Hematopoietic multipotent progenitor cell treated with erythropoietin and hydrocortisone succinate and interleukin-3 and kit ligand, for 6 days (in vitro differentiated cells): ENCODE measurements around the gene ZNF273.
A peak's percentile ranks its signal among the peaks of the same experiment; 100 is the strongest.
"Not testable (repeated sequence)": the region's sequence is repeated elsewhere in the genome, so short reads cannot be mapped to it uniquely, and the experiment has no call there.

Experiments used
- DNase-seq: peaks from one replicate; pipeline ENCODE4 v3.0.0-alpha.2; 2015

Gene ZNF273

GRCh38 chr7:64902806-64903721 lies at the start of gene ZNF273:
TSS of gene ZNF273 (plus strand) at chr7:64903273. CDS start at chr7:64903318, 45 bp downstream.
- DNase-seq: peak; percentile 98

- no peak for DNase-seq
Measured at GRCh38 chr7:64853679-64854078, 49.4 kb upstream of the ZNF273 start.

- no peak for DNase-seq
Measured at GRCh38 chr7:64854969-64855368, 48.1 kb upstream of the ZNF273 start.

- no peak for DNase-seq
Measured at GRCh38 chr7:64863021-64863420, 40.1 kb upstream of the ZNF273 start.

DNA sequence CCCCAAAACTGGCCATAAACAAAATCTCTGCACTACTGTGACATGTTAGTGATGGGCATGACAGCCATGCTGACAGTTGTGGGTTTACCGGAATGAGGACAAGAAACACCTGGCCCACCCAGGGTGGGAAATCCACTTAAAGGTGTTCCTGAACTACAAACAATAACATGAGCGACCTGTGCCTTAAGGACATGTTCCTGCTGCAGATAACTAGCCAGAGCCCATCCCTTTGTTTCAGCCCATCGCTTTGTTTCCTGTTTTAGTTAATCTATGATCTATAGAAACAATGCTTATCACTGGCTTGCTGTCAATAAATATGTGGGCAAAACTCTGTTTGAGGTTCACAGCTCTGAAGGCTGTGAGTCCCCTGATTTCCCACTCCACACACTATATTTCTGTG lies 39.5 kb upstream of the ZNF273 start:
- DNase-seq: not testable (repeated sequence)

DNA sequence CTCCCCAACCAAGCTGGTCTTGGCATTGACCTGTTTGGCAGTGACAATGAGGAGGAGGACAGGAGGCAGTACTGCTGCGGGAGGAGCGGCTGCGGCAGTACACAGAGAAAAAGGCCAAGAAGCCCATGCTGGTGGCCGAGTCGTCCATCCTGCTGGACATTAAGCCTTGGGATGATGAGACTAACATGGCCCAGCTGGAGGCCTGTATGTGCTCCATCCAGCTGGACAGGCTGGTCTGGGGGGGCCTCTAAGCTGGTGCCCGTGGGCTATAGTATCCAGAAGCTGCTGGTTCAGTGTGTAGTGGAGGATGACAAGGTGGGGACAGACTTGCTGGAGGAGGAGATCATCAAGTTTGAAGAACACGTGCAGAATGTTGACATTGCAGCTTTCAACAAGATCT lies 39.1 kb upstream of the ZNF273 start:
- no peak for DNase-seq

GRCh38 chr7:64867863-64868440 lies 35.1 kb upstream of the ZNF273 start:
- DNase-seq: no peak

GRCh38 chr7:64868499-64868898 lies 34.6 kb upstream of the ZNF273 start:
- no peak for DNase-seq

DNA sequence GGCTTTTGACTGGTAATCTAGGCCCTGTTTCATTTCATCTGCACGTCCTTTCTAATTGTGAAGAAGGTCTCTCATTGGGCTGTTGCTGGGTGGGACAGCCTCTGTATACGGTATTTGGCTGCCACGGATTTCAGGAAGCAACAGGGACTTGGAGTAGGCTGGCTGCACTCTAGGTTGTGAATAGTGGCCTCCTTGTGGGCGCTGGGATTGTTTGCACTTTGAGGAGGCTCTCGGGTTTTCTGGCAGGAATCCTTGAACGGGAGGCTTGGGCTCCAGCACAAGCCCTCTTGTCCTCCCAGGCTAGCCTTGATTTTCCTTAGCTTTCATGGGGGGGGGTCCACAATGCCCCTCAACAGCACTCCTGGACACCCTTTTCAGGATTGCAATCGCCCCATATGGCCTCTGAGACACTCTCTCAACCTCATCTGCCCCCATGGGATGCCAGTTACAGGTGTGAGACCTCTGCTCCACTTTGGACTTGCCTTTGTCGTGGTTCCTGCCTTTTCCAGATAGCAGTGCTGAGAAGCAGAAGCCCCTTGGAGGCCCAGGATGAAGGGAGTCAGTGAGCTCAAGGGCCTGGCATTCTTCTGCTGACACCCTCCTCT lies 33.9 kb upstream of the ZNF273 start:
- DNase-seq: no peak

DNA sequence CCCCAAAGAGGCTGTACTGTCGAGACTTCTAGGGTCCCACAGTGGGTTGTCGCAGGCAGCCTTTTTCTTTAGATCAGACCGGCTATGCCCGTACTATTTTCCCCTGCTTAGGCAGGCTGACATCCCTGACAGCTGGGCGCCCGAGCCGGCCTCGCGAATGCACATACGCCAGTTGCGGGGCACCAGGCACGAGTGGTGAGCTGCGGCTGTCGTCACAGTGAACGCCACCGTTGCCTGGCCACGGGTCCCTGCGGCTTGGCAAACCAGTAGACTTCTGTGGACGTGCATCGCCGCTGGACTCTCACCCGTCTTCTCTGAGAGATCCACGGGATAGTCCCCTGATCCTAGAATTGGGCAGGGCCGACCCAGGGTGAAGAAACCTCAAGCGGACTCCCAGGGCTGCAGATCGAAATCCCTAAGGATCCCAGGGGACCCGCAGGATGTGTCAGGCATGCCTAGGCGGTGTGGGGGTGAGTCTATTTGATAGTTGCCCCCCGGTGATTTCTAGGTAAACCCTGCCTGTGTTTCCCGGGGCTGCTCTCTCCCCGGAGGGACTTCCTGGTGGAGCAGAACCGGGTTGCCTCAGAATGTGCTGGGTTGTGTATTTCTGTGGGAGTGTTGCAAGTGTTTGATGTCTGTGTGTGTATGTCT lies 33.0 kb upstream of the ZNF273 start:
- no peak for DNase-seq

DNA sequence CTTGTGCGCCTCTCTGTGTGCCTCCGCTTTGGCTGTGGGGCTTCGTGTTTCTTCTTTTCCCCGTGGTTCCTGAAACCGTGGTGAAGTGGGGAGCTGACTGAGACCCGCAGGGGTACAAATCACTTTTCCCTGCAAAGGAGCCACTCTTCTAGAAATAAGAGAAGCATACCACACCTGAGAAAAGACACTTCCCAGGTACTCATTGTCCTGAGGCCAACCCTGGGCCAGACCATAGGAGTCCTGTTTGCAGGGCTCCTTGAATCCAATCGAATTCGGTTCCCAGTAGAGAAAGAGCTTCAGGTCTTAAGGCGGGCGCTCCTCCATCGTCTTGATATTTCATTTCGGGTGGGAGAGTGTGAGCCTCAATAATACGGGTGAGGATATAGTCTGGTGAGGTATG lies 32.4 kb upstream of the ZNF273 start:
- DNase-seq: no peak

GRCh38 chr7:64871761-64872160 lies 31.3 kb upstream of the ZNF273 start:
- DNase-seq: no peak

- no peak for DNase-seq
Measured at GRCh38 chr7:64872351-64873154, 30.5 kb upstream of the ZNF273 start.

DNA sequence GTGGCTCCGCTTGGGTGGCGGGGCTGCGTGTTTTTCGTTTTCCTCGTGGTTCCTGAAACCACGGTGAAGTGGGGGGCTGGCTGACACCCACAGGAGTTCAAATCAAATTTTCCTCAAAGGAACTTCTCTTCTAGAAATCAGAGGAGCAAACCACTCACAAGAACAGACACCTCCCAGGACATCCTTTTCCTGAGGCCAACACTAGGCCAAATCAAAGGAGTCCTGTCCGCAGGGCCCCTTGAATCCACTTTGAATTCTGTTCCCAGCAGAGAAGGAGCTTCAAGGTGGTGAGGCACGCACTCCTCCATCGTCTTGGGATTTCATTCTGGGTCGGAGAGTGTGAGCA lies 29.9 kb upstream of the ZNF273 start:
- no peak for DNase-seq

- no peak for DNase-seq
Measured at GRCh38 chr7:64873517-64873916, 29.6 kb upstream of the ZNF273 start.

DNA sequence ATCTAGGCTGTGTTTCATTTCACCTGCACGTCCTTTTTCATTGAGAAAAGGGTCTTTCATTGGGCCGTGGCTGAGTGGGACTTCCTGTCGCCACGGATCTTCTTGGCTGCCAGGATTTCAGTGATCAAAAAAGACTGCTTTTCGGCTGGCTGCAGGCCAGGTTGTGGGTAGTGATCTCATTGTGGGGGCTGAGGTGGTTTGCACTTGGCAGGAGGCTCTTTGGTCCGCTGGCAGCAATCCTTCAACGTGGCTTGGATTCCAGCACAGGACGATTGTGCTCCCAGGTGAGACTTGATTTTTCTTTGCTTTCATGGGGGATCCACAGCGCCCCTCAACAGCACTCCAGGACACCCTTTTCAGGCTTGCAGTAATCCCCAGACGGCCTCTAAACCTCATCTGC lies 29.0 kb upstream of the ZNF273 start:
- no peak for DNase-seq

GRCh38 chr7:64874562-64875250 lies 28.4 kb upstream of the ZNF273 start:
- DNase-seq: no peak

DNA sequence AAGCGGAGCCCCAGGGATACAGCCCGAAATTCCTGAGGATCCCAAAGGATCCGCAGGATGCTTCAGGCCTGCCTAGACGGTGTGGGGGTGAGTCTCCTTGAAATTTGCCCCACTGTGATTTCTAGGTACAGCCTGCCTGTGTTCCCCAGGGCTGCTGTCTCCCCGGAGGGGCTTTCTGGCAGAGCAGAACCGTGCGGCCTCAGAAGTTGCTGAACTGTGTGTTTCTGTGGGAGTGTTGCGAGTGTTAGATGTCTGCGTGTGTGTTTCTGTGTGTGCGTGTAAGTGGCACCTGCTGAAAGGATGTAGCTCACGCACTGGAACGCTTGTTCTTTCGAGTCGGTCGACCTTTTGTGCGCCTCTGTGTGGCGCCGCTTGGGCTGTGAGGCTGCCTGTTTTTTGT lies 27.8 kb upstream of the ZNF273 start:
- DNase-seq: no peak

- no peak for DNase-seq
Measured at GRCh38 chr7:64875658-64876406, 27.2 kb upstream of the ZNF273 start.

DNA sequence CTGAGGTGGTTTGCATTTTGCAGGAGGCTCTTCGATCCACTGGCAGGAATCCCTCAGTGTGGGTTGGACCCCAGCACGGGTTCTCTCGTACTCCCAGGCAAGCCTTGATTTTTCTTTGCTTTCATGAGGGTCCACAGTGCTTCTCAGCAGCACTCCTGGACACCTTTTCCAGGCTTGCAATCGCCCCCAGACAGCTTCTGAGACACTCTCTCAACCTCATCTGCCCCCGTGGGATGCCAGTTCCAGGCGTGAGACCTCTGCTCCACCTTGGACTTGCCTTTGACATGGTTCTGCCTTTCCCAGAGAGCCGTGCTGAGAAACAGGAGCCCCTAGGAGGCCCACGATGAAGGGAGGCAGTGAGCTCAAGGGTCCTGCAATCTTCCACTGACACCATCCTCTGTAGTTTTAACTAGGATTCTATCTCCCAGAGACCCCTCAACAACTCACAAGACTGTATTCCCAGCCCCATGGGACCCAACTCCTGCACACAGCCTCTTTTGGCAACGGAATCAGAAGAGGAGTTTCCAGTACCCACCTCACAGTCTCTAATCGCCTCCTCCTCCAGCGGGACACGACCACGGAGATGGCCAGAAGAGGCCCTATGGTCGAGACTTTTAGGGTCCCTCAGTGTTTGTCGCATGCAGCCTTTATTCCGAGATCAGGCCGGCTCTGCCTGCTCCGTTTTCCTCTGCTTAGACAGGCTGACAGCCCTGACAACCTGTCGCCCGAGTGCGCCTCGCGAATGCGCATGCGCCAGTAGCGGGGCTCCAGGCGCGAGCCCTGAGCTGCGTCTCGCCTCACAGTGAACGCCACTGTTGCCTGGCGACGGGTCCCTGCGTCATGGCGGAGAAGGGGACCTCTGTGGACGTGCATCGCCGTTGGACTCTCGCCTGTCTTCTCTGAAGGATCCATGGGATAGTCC lies 26.0 kb upstream of the ZNF273 start:
- peak; percentile 56 for DNase-seq
